Uterus (tissue), 4 donors: ENCODE data around the gene OPCML. TPM values are rescaled to one million over a fixed set of nuclear protein-coding genes. Genes with fewer than 3 reads are reported as not detected.

Experiments
- DNase-seq, 2 donors: peaks; one replicate each; pipeline ENCODE4 v3.0.0-alpha.2; 2019 to 2020
- H3K27ac ChIP-seq, 2 donors: fragments of 200-600 bp; sonication (generic); 1 replicate in 1 of 2; 2 replicates in 1 of 2; pipeline ENCODE4 v1.5.1; 2016 to 2018
- H3K27me3 ChIP-seq, 2 donors: fragments of 200-600 bp; sonication (generic); one replicate each; pipeline ENCODE4 v1.5.1; 2018 to 2019; ENCODE audit warnings: control low read depth in 1 of 2
- H3K36me3 ChIP-seq, 2 donors: fragments of 200-600 bp; sonication (generic); one replicate each; pipeline ENCODE4 v1.5.1; 2019; ENCODE audit warnings: control low read depth in 1 of 2
- H3K4me1 ChIP-seq, 2 donors: fragments of 200-600 bp; sonication (generic); one replicate each; pipeline ENCODE4 v1.5.1; 2018 to 2019; ENCODE audit warnings: control low read depth in 1 of 2
- H3K4me3 ChIP-seq, 2 donors: fragments of 200-600 bp; sonication (generic); 1 replicate in 1 of 2; 2 replicates in 1 of 2; pipeline ENCODE4 v1.5.1; 2018 to 2019; ENCODE audit warnings: mild to moderate bottlenecking in 1 of 2
- H3K9me3 ChIP-seq, 2 donors: fragments of 200-600 bp; sonication (generic); one replicate each; pipeline ENCODE4 v1.5.1; 2019; ENCODE audit warnings: control low read depth in 1 of 2
- POLR2A ChIP-seq, 2 donors: fragments of 450-650 bp; IDR thresholded peaks; one replicate each; pipeline ENCODE4 v1.6.1; 2016; ENCODE audit warnings: antibody characterized with exemption in 2 of 2, mild to moderate bottlenecking in 1 of 2, moderate library complexity in 1 of 2
- intact Hi-C: fragments of 100-400 bp; cut with DNase I; formaldehyde crosslinking; loops from one replicate; pipeline ENCODE4 v1.15.1; 2023; ENCODE audit warnings: low total_unique reads
- total RNA-seq, 4 donors: library from RNA; depleted of rRNA in 3 of 4; stranded (reverse); fragments of >200 nt in 3 of 4; gene quantifications; one replicate each; pipeline versions ENCODE4 v1.1.0 to v1.2.4, GENCODE V29; 2014 to 2023
- TF ChIP-seq, protein P1 (sequence below), 4 experiments: fragments of 200-600 bp in 2 of 4; fragments of 450-650 bp in 2 of 4; sonication (generic) in 2 of 4; IDR thresholded peaks; one replicate each; pipeline ENCODE4 v1.5.1; 2016 to 2019; ENCODE audit warnings: antibody characterized with exemption in 4 of 4, mild to moderate bottlenecking in 2 of 4, moderate library complexity in 1 of 4
- donor health status: DM: yes; HTN: yes; CAD: no.

OPCML gene
- total RNA-seq, 4 donors from 2014 or later, result under 0.01 to 3.9 (median 1.7) TPM

DNA sequence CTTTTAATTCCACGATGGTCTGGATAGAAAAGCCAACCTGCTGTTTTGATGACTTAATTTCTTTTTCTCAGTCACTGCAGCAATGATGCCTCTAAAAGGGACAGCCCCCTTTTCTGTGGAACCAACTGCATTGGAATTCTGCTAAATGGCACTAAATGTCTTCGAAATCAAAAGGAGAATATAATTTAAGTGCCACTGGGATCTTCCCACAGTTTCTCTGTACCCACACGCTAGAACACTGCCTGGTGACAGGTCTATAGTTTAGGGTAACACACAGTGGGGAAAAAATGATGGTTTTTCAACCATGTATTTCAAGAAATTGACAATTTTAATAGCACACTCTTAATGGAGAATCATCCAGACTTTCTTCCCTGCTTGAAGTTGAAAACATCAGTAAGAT lies 182.3 kb downstream of the OPCML start:
- no peaks in the 10 kb centered on the region for H3K9me3 ChIP-seq
- no peak for DNase-seq

DNA sequence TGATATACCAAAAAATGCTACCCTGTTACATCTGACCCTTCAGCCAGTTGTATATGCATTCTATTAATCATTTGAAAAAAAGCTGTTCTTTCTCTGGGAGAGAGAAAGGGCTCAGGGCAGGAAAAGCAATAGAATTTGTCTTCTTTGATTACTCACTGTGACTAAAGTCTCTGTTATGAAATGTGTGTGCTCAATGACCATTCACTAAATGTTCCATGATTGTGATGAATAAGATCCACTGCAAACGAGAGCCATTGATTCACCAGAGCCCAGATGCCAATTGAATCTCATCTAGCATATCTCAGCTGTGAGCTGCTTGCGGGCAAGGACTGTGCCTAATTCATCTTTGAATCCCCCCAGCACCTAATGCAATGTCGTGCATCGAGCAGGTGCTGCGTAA lies 184.3 kb downstream of the OPCML start:
- intact Hi-C loops, result no loop called here
- H3K9me3 ChIP-seq, result no peaks in the 10 kb centered on the region
- H3K4me1 ChIP-seq, result no peaks in the 10 kb centered on the region
- TF ChIP-seq POLR2A (IDR thresholded peaks at IDR 0.05), result no peak
- TF ChIP-seq, protein P1, sequence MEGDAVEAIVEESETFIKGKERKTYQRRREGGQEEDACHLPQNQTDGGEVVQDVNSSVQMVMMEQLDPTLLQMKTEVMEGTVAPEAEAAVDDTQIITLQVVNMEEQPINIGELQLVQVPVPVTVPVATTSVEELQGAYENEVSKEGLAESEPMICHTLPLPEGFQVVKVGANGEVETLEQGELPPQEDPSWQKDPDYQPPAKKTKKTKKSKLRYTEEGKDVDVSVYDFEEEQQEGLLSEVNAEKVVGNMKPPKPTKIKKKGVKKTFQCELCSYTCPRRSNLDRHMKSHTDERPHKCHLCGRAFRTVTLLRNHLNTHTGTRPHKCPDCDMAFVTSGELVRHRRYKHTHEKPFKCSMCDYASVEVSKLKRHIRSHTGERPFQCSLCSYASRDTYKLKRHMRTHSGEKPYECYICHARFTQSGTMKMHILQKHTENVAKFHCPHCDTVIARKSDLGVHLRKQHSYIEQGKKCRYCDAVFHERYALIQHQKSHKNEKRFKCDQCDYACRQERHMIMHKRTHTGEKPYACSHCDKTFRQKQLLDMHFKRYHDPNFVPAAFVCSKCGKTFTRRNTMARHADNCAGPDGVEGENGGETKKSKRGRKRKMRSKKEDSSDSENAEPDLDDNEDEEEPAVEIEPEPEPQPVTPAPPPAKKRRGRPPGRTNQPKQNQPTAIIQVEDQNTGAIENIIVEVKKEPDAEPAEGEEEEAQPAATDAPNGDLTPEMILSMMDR (IDR thresholded peaks at IDR 0.05), result no peak
- DNase-seq, result no peak
- H3K4me3 ChIP-seq, result no peak overlapping the region
- H3K36me3 ChIP-seq, result no peaks in the 10 kb centered on the region
- no peaks in the 10 kb centered on the region for H3K27me3 ChIP-seq
- no peak overlapping the region for H3K27ac ChIP-seq

More for the DNA sequence above, 182.3 kb downstream of the OPCML start:
- Histone ChIP-seq H3K27me3 (no peaks in the 10 kb centered on the region), H3K36me3 (no peaks in the 10 kb centered on the region), H3K4me1 (no peaks in the 10 kb centered on the region), H3K4me3 (no peak overlapping the region), H3K27ac (no peak overlapping the region)
- TF ChIP-seq POLR2A (IDR thresholded peaks at IDR 0.05), result no peak
- TF ChIP-seq, protein P1 (IDR thresholded peaks at IDR 0.05), result no peak
- intact Hi-C loops, result no loop called here

DNA sequence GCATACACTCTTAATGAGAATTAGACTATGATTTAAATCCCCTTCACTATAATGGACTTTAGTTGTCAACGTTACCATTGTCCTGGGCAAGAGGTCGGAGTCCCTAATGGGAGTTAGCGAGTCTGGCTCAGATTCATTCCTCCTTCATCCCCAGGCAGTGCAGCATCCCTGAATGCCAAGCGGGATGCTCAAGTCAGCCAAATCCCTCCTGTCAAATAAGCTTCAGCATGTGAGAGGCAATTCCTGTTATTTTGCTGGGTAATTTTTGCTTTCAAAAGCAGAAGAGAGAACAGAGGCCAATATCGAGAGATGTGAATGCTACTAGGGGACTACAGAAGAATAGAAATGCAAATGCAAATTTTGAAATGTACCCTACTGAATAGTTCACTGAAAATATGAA lies 186.2 kb downstream of the OPCML start:
- intact Hi-C loops, result no loop called here
- TF ChIP-seq, protein P1 (IDR thresholded peaks at IDR 0.05), result no peak
- no peak for TF ChIP-seq POLR2A (IDR thresholded peaks at IDR 0.05)
- Histone ChIP-seq H3K36me3 (no peaks in the 10 kb centered on the region), H3K27me3 (no peaks in the 10 kb centered on the region), H3K9me3 (no peaks in the 10 kb centered on the region), H3K4me1 (no peaks in the 10 kb centered on the region), H3K27ac (no peak overlapping the region), H3K4me3 (no peak overlapping the region)
- no peak for DNase-seq

DNA sequence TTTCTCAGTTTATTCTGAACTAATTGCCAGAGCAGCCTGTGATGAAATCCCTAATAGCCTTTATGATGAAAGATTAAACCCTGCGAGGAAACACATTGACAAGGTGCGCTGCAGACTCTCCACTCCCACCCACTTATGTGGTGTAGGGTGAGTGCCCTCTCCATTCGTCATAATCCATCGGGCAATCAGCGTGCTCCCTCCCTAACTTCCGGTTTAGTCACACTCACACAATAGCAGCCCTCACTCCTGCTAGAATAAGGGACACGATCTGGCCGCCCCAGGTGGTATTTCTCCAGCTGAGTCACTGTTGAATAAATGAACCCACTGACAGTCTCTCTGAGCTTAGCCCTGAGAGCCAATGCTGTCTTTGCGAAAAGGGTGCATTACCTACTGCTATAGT lies 188.3 kb downstream of the OPCML start:
- TF ChIP-seq, protein P1 (IDR thresholded peaks at IDR 0.05), result no peak
- no peak for TF ChIP-seq POLR2A (IDR thresholded peaks at IDR 0.05)

DNA sequence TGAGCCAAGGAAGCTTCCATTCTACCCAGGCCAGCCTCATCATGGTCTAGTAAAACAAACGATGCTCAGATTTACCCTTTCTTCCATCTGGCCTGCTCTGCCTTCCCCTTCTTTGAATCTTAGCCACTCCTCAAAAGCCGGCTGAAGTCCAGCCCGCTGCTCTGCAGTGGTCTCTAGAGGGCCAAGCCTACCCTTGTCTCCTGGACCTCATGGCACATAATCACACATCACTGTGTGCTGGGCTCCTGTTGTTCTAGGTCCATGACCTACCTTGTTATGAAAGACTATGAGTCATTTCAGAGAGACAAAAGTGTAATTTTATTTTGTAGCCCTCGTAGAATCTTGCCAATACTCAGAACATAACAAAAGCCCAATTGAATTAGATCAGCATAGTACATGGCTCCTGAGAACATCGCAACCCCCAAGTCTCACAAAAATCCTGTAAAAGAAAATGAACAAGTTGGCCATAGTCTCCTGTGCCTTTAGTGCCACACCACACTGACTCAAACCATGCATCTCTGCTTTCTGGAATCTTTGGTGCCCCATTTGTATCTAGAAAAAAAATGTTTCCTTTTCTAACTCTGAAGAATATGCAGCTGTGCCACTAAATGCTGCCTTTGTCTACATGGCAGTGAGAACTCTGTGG lies 192.7 kb downstream of the OPCML start:
- no peaks in the 10 kb centered on the region for H3K4me1 ChIP-seq

More for the DNA sequence above, 188.3 kb downstream of the OPCML start:
- DNase-seq, result no peak
- Histone ChIP-seq H3K4me1 (no peaks in the 10 kb centered on the region), H3K27me3 (no peaks in the 10 kb centered on the region), H3K27ac (no peak overlapping the region), H3K36me3 (no peaks in the 10 kb centered on the region), H3K9me3 (no peaks in the 10 kb centered on the region), H3K4me3 (no peak overlapping the region)
- intact Hi-C loops, result no loop called here

More for the DNA sequence above, 192.7 kb downstream of the OPCML start:
- no peak overlapping the region for H3K27ac ChIP-seq
- DNase-seq, result no peak
- no peaks in the 10 kb centered on the region for H3K27me3 ChIP-seq
- intact Hi-C loops, result no loop called here
- no peak for TF ChIP-seq POLR2A (IDR thresholded peaks at IDR 0.05)
- TF ChIP-seq, protein P1 (IDR thresholded peaks at IDR 0.05), result no peak
- no peaks in the 10 kb centered on the region for H3K36me3 ChIP-seq
- H3K9me3 ChIP-seq, result no peaks in the 10 kb centered on the region
- H3K4me3 ChIP-seq, result no peak overlapping the region
